ENCODE measurements around the gene HSPE1.

- TF ChIP-seq NFIC (IDR thresholded peaks at IDR 0.05) (peak; percentile 52), CREB1 (IDR thresholded peaks at IDR 0.05; ENCODE audit: low read depth) (peak; percentile 96), ZBTB7A (IDR thresholded peaks at IDR 0.05; ENCODE audit: low read depth) (0 out of 2 replicates have a peak, but pooled peaks have one; percentile 44), EP300 (IDR thresholded peaks at IDR 0.05; ENCODE audit: borderline replicate concordance) (peak; percentile 78), USF1 (IDR thresholded peaks at IDR 0.05) (peak; percentile 68), YY1 (IDR thresholded peaks at IDR 0.05; ENCODE audit: low read depth) (peak; percentile 58), REST (IDR thresholded peaks at IDR 0.05; ENCODE audit: low read depth) (no peak), CEBPB (IDR thresholded peaks at IDR 0.05) (no peak), EGR1 (IDR thresholded peaks at IDR 0.05) (peak; percentile 59), FOXM1 (IDR thresholded peaks at IDR 0.05; ENCODE audit: borderline replicate concordance, low read depth) (peak; percentile 46; the same call in 1 of the 2 replicates), MAX (IDR thresholded peaks at IDR 0.05) (peak; percentile 88), RAD21 (IDR thresholded peaks at IDR 0.05; ENCODE audit: low read depth) (no peak), TAF1 (IDR thresholded peaks at IDR 0.05; ENCODE audit: low read depth) (peak; percentile 90), TEAD4 (IDR thresholded peaks at IDR 0.05) (peak; percentile 65)
These were observed at the start of gene HSPE1, which contains the start of gene HSPD1 for GRCh38 chr2:197499594-197500502.
